Vagina (tissue), 2 donors: ENCODE measurements around the gene SLC27A2. TPM values are rescaled to one million over a fixed set of nuclear protein-coding genes. Genes with fewer than 3 reads are reported as not detected.
"Not testable (repeated sequence)": the region's sequence is repeated elsewhere in the genome, so short reads cannot be mapped to it uniquely, and the experiment has no call there.

Source experiments
- DNase-seq, 2 donors: peaks; one replicate each; pipeline ENCODE4 v3.0.0-alpha.2; 2017; ENCODE audit errors: extremely low spot score in 2 of 2
- H3K27ac ChIP-seq: fragments of 200-600 bp; sonication (generic); one replicate; pipeline ENCODE4 v1.5.1; 2019
- H3K27me3 ChIP-seq: fragments of 200-600 bp; sonication (generic); one replicate; pipeline ENCODE4 v1.5.1; 2019
- H3K36me3 ChIP-seq, 2 donors: fragments of 200-600 bp; sonication (generic); one replicate each; pipeline ENCODE4 v1.5.1; 2017 to 2019
- H3K4me1 ChIP-seq: fragments of 200-600 bp; sonication (generic); one replicate; pipeline ENCODE4 v1.5.1; 2019
- H3K4me3 ChIP-seq, 2 donors: fragments of 200-600 bp; sonication (generic); 1 replicate in 1 of 2; 2 replicates in 1 of 2; pipeline ENCODE4 v1.5.1; 2016 to 2019
- H3K9me3 ChIP-seq: fragments of 200-600 bp; sonication (generic); one replicate; pipeline ENCODE4 v1.5.1; 2019
- POLR2A ChIP-seq, 2 donors: fragments of 450-650 bp; IDR thresholded peaks; one replicate each; pipeline ENCODE4 v1.6.1; 2017; ENCODE audit warnings: antibody characterized with exemption in 2 of 2, mild to moderate bottlenecking in 2 of 2, moderate library complexity in 2 of 2
- POLR2AphosphoS5 ChIP-seq, 2 donors: sonication (generic); formaldehyde crosslinking; IDR thresholded peaks; one replicate each; pipeline ENCODE4 v1.9.0; 2017; ENCODE audit warnings: antibody characterized with exemption in 2 of 2, mild to moderate bottlenecking in 2 of 2, low read depth in 1 of 2; ENCODE audit not compliant: insufficient read depth in 1 of 2
- intact Hi-C: fragments of 100-400 bp; cut with DNase I; formaldehyde crosslinking; loops from one replicate; pipeline ENCODE4 v1.15.1; 2023
- total RNA-seq: library from RNA; depleted of rRNA; stranded (reverse); fragments of >200 nt; gene quantifications from one replicate; pipeline ENCODE4 v1.2.3, GENCODE V29; 2016
- TF ChIP-seq, protein P1 (sequence below), 3 experiments: fragments of 450-650 bp in 2 of 3; fragments of 200-600 bp in 1 of 3; sonication (generic) in 1 of 3; IDR thresholded peaks; one replicate each; pipeline ENCODE4 v1.5.1; 2017 to 2019; ENCODE audit warnings: antibody characterized with exemption in 3 of 3, mild to moderate bottlenecking in 2 of 3, moderate library complexity in 2 of 3

The SLC27A2 gene
- total RNA-seq, 1 donor from 2014 or later, result 3.2 TPM

DNA sequence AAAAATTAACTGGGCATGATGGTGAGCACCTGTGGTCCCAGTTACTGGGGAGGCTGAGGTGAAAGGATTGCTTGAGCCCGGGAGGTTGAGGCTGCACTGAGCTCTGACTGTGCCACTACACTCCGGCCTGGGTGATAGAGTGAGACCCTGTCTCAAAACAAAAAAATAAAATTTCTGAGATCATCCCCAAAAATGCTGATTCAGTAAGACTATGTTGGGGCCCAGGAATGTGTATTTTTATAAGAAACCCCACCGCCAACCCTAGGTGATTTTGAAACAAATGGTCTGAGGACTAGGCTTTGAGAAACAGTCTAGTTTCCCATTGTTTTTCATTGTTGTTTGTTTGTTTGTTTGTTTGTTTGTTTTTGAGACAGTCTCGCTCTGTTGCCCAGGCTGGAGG lies 4.1 kb downstream of the SLC27A2 start:
- no peak for DNase-seq

DNA sequence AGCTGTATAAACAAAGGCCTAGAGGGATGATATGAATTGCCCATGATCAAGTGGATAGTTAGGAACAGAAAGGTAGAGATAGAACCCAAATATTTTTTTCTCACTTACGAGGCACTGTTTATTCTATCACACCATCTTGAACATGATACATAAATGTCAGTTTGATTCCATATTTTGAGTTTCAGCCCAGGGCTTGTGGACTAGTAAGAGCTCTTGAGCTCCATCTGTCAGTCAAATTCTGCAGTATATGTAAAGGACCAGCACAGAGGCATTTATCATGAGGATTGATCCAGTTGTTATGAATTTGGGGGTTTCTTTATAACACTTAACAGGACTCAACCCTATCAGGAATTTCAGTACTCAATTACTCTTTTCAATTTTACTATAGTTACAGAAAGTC lies 4.8 kb downstream of the SLC27A2 start:
- DNase-seq, result no peak
- peaks cover 5% of the 10 kb centered on the region for H3K27me3 ChIP-seq
- H3K4me1 ChIP-seq, result peaks cover 11% of the 10 kb centered on the region
- H3K4me3 ChIP-seq, result no peak overlapping the region
- TF ChIP-seq POLR2AphosphoS5 (IDR thresholded peaks at IDR 0.05; ENCODE audit: insufficient read depth in 1 of 2, low read depth in 1 of 2) (no peak), POLR2A (IDR thresholded peaks at IDR 0.05) (no peak)
- TF ChIP-seq, protein P1, sequence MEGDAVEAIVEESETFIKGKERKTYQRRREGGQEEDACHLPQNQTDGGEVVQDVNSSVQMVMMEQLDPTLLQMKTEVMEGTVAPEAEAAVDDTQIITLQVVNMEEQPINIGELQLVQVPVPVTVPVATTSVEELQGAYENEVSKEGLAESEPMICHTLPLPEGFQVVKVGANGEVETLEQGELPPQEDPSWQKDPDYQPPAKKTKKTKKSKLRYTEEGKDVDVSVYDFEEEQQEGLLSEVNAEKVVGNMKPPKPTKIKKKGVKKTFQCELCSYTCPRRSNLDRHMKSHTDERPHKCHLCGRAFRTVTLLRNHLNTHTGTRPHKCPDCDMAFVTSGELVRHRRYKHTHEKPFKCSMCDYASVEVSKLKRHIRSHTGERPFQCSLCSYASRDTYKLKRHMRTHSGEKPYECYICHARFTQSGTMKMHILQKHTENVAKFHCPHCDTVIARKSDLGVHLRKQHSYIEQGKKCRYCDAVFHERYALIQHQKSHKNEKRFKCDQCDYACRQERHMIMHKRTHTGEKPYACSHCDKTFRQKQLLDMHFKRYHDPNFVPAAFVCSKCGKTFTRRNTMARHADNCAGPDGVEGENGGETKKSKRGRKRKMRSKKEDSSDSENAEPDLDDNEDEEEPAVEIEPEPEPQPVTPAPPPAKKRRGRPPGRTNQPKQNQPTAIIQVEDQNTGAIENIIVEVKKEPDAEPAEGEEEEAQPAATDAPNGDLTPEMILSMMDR (IDR thresholded peaks at IDR 0.05), result no peak
- no peaks in the 10 kb centered on the region for H3K9me3 ChIP-seq
- H3K27ac ChIP-seq, result no peak overlapping the region
- H3K36me3 ChIP-seq, result no peaks in the 10 kb centered on the region
- intact Hi-C loops, result no loop called here

More for the DNA sequence above, 4.1 kb downstream of the SLC27A2 start:
- intact Hi-C loops, result no loop called here
- H3K27me3 ChIP-seq, result peaks cover 5% of the 10 kb centered on the region
- no peak overlapping the region for H3K4me3 ChIP-seq
- TF ChIP-seq POLR2A (IDR thresholded peaks at IDR 0.05), result no peak
- TF ChIP-seq, protein P1 (IDR thresholded peaks at IDR 0.05), result no peak
- H3K4me1 ChIP-seq, result peaks cover 13% of the 10 kb centered on the region
- H3K36me3 ChIP-seq, result no peaks in the 10 kb centered on the region
- no peak overlapping the region for H3K27ac ChIP-seq
- H3K9me3 ChIP-seq, result no peaks in the 10 kb centered on the region

DNA sequence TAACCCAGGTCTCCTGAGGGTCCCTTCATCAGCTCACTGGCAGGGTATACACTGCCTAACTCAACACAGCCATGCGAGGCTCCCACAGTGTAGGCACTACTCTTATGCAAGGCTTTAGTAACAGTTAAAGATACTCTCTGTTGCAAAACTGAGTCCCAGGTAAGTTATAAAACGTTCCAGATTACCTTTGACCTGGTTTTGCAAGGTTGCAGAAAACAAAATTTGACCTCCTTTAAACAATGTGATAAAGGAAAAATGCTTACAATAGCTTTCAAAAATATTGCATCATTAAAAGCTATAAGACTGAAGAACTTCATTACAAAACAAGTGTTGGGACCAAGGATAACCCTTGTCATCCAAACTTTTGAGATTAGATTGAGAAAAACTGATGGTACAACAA lies 5.5 kb downstream of the SLC27A2 start:
- H3K4me3 ChIP-seq, result no peak overlapping the region
- H3K27ac ChIP-seq, result no peak overlapping the region
- no peaks in the 10 kb centered on the region for H3K9me3 ChIP-seq
- no peak for DNase-seq
- peaks cover 3% of the 10 kb centered on the region for H3K4me1 ChIP-seq
- H3K27me3 ChIP-seq, result no peaks in the 10 kb centered on the region
- TF ChIP-seq POLR2AphosphoS5 (IDR thresholded peaks at IDR 0.05; ENCODE audit: insufficient read depth in 1 of 2, low read depth in 1 of 2) (no peak), POLR2A (IDR thresholded peaks at IDR 0.05) (no peak)
- TF ChIP-seq, protein P1 (IDR thresholded peaks at IDR 0.05), result no peak
- intact Hi-C loops, result no loop called here
- no peaks in the 10 kb centered on the region for H3K36me3 ChIP-seq

DNA sequence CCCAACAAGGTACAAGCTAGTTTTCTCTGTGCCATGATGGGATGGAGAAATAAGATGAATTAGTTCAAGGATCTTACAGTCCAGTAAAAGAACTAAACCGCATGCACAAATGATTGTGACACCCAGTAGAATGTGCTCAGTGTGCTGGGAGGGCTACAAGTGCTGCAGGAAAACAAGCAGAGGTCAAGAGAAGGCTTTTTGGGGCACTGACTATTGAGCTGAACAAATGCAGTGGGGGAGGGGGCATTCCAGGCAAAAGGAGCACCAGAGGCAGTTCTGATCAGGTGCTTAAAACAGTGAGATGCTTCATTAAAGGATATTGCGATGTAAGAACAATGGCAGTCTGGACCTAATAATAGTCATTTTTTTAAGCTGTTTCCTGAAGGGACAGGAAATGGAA lies 6.0 kb downstream of the SLC27A2 start:
- H3K4me1 ChIP-seq, result no peaks in the 10 kb centered on the region
- H3K27ac ChIP-seq, result no peak overlapping the region
- no peaks in the 10 kb centered on the region for H3K36me3 ChIP-seq
- intact Hi-C loops, result no loop called here
- DNase-seq, result no peak
- H3K27me3 ChIP-seq, result no peaks in the 10 kb centered on the region
- TF ChIP-seq POLR2AphosphoS5 (IDR thresholded peaks at IDR 0.05; ENCODE audit: insufficient read depth in 1 of 2, low read depth in 1 of 2) (no peak), POLR2A (IDR thresholded peaks at IDR 0.05) (no peak)
- TF ChIP-seq, protein P1 (IDR thresholded peaks at IDR 0.05), result no peak
- H3K4me3 ChIP-seq, result no peak overlapping the region
- H3K9me3 ChIP-seq, result no peaks in the 10 kb centered on the region

DNA sequence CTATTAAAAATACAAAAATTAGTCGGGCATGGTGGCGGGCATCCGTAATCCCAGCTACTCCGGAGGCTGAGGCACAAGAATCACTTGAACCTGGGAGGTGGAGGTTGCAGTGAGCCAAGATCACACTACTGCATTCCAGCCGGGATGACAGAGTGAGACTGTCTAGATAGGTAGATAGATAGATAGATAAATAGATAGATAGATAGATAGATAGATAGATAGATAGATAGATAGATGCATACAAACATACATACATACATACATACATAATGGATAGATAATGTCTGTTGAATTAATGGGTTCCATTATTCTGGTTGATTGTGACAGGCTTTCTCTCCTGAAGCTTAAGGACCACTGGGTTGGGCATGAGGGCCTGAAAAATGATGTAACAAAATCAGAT lies 6.8 kb downstream of the SLC27A2 start:
- intact Hi-C loops, H3K9me3 ChIP-seq, H3K4me1 ChIP-seq, H3K27ac ChIP-seq, H3K36me3 ChIP-seq, DNase-seq, H3K4me3 ChIP-seq, H3K27me3 ChIP-seq: not testable (repeated sequence)

DNA sequence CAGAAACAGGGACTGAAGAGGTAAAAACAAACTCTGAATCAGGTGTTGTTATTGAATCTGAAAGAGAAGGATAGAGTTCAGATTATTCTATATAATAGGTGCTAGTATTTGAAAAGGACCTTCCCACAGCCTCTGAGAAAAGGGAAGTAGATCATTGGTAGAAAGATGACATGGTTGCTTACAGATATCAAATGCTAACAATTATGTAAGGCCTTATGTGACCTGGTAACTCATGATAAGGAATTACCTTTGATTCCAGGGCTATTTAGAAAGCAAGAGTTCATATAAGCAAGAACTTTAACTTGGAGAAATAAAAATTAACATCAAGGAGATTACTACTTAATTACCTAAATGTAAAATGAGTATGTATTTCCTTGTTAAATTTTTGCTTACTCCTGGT lies 7.6 kb downstream of the SLC27A2 start:
- Histone ChIP-seq H3K27ac (no peak overlapping the region), H3K4me3 (no peak overlapping the region), H3K36me3 (no peaks in the 10 kb centered on the region), H3K9me3 (no peaks in the 10 kb centered on the region), H3K27me3 (no peaks in the 10 kb centered on the region), H3K4me1 (no peaks in the 10 kb centered on the region)
- TF ChIP-seq POLR2A (IDR thresholded peaks at IDR 0.05) (no peak), POLR2AphosphoS5 (IDR thresholded peaks at IDR 0.05; ENCODE audit: insufficient read depth in 1 of 2, low read depth in 1 of 2) (no peak)
- TF ChIP-seq, protein P1 (IDR thresholded peaks at IDR 0.05), result no peak
- DNase-seq, result no peak
- intact Hi-C loops, result no loop called here
